MV-4-11 (cell line): ENCODE results near the gene PCDHB5.
"Not testable (repeated sequence)": the region's sequence is repeated elsewhere in the genome, so short reads cannot be mapped to it uniquely, and the experiment has no call there.

Source experiments
- DNase-seq: peaks from one replicate; lab custom pipeline; 2025; lab: John Stamatoyannopoulos, UW

The PCDHB5 gene

DNA sequence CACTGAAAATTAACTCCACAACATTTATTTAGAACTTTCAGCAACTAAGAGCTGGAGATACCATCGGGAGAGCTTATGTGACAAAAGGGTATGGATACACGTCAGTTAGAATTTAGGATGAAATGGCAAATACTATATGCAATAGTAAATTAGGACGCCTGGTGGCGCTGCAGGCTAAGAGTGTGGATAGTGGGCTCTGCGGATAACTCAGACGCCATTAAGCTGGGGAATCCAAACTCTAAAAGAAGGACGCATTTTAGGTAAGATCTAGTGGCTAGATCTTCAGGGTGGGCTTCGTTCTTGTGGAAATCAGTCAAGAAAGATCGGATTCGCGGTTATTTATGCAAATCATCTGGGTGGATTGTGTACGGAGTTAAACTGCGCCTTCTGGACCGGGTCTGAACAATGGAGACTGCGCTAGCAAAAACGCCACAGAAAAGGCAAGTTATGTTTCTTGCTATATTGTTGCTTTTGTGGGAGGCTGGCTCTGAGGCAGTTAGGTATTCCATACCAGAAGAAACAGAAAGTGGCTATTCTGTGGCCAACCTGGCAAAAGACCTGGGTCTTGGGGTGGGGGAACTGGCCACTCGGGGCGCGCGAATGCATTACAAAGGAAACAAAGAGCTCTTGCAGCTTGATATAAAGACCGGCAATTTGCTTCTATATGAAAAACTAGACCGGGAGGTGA is at the start of gene PCDHB5:
TSS of gene PCDHB5 (plus strand) at position 177 of the 688 bp plus-strand sequence. CDS start at position 406, 229 bp downstream.
- DNase-seq, result no peak

DNA sequence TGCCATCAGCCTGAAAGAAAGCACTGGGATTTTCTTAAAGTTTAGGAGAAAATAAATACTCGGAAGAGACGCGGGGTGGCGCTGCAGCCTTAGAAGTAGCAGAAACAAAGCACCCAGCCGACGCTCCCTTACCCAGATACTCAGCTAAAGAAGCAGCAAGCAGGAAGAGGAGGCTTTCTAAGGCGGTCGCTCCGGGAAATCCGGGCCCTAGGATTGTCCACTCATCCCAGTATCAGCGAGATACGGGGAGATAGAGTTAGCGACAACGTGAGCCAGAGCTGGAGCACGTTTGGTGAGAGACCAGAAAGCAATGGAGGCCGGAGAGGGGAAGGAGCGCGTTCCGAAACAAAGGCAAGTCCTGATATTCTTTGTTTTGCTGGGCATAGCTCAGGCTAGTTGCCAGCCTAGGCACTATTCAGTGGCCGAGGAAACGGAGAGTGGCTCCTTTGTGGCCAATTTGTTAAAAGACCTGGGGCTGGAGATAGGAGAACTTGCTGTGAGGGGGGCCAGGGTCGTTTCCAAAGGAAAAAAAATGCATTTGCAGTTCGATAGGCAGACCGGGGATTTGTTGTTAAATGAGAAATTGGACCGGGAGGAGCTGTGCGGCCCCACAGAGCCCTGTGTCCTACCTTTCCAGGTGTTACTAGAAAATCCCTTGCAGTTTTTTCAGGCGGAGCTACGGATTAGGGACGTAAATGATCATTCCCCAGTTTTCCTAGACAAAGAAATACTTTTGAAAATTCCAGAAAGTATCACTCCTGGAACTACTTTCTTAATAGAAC is 40.3 kb upstream of the PCDHB5 start, which contains the start of gene PCDHB2:
TSS of gene PCDHB2 (plus strand) at position 135 of the 782 bp plus-strand sequence. CDS start at position 311, 176 bp downstream.
- DNase-seq, result no peak

DNA sequence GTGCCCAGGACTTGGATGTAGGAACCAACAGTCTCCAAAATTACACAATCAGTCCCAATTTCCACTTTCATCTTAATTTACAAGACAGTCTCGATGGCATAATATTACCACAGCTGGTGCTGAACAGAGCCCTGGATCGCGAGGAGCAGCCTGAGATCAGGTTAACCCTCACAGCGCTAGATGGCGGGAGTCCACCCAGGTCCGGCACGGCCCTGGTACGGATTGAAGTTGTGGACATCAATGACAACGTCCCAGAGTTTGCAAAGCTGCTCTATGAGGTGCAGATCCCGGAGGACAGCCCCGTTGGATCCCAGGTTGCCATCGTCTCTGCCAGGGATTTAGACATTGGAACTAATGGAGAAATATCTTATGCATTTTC is 39.8 kb upstream of the PCDHB5 start:
- DNase-seq, result no peak

DNA sequence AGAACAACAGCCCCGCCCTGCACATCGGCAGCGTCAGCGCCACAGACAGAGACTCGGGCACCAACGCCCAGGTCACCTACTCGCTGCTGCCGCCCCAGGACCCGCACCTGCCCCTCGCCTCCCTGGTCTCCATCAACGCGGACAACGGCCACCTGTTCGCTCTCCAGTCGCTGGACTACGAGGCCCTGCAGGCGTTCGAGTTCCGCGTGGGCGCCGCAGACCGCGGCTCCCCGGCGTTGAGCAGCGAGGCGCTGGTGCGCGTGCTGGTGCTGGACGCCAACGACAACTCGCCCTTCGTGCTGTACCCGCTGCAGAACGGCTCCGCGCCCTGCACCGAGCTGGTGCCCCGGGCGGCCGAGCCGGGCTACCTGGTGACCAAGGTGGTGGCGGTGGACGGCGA is 38.8 kb upstream of the PCDHB5 start:
- not testable (repeated sequence) for DNase-seq

DNA sequence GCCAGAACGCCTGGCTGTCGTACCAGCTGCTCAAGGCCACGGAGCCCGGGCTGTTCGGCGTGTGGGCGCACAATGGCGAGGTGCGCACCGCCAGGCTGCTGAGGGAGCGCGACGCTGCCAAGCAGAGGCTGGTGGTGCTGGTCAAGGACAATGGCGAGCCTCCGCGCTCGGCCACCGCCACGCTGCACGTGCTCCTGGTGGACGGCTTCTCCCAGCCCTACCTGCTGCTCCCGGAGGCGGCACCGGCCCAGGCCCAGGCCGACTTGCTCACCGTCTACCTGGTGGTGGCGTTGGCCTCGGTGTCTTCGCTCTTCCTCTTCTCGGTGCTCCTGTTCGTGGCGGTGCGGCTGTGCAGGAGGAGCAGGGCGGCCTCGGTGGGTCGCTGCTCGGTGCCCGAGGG is 38.4 kb upstream of the PCDHB5 start:
- not testable (repeated sequence) for DNase-seq

DNA sequence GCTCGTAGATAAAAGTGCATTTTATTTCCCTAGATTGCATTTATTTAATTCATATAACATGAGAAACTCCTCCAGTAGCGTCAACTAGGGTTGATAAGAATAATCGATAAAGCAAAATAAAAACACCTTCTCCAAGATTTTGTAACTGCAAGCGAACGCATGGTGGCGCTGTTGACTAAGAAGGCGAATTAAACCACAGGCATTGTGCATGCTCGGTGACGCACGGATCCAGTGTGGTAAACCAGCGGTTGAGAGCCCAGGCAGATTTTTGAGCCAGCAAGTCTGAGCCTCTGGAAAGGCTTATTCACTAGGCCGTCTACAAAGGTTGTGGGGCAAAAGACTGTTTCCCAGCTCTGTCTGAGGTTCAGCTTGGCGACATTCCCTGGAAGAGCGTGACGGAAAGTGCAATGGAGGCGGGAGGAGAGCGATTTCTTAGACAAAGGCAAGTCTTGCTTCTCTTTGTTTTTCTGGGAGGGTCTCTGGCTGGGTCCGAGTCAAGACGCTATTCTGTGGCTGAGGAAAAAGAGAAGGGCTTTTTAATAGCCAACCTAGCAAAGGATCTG is 34.7 kb upstream of the PCDHB5 start, which contains the start of gene PCDHB3:
TSS of gene PCDHB3 (plus strand) at position 231 of the 563 bp plus-strand sequence. CDS start at position 408, 177 bp downstream.
- no peak for DNase-seq

DNA sequence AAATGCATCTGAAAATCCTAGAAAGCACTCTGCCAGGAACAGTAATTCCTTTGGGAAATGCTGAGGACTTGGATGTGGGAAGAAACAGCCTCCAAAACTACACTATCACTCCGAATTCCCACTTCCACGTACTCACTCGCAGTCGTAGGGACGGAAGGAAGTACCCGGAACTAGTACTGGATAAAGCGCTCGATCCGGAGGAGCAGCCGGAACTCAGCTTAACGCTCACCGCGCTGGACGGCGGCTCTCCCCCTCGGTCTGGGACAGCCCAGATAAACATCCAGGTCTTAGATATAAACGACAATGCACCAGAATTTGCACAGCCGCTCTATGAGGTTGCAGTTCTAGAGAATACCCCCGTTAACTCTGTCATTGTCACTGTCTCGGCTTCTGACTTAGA is 33.9 kb upstream of the PCDHB5 start:
- no peak for DNase-seq

DNA sequence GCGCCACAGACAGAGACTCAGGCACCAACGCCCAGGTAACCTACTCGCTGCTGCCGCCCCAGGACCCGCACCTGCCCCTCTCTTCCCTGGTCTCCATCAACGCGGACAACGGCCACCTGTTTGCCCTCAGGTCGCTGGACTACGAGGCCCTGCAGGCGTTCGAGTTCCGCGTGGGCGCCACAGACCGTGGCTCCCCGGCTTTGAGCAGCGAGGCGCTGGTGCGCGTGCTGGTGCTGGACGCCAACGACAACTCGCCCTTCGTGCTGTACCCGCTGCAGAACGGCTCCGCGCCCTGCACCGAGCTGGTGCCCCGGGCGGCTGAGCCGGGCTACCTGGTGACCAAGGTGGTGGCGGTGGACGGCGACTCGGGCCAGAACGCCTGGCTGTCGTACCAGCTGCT is 32.9 kb upstream of the PCDHB5 start:
- DNase-seq, result not testable (repeated sequence)

DNA sequence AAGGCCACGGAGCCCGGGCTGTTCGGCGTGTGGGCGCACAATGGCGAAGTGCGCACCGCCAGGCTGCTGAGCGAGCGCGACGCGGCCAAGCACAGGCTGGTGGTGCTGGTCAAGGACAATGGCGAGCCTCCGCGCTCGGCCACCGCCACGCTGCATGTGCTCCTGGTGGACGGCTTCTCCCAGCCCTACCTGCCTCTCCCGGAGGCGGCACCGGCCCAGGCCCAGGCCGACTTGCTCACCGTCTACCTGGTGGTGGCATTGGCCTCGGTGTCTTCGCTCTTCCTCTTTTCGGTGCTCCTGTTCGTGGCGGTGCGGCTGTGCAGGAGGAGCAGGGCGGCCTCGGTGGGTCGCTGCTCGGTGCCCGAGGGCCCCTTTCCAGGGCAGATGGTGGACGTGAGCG is 32.5 kb upstream of the PCDHB5 start:
- not testable (repeated sequence) for DNase-seq

DNA sequence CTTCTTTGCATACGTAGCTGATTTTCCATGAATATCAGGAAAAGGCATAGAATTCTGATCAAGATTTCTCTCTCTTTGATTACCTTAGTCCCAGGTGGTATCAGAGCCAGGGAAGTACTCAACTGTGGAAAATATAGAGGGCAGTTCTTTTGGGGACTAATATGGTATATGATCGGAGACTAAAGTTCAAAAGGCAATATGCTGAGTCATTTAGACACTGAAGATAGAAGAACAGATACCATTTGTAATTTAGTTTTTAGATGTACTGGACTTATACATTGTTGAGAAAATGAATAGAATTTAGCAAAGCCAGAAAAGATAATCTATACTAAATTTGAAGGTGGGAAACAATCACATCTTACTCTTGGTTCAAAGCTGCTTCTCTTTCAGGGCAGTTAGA is 29.7 kb upstream of the PCDHB5 start:
- DNase-seq, result no peak

DNA sequence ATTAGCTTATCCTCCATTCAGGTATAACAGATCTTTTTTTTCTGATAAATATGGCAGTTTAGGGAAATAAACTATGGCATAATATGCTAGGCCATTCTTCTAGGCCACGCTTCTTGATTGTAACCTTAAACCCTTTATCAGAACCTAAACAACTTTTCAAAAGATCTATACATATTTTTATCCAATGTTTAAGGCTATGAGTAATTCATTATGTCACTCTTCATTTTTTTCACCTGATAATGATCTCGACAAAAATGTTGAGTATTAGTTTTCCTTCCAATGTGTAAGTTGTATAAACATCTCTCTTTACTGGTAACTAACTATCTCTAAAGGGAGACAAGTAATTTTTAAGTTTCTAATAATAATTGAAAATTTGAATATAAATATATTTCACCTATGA is 15.8 kb upstream of the PCDHB5 start:
- DNase-seq, result no peak

DNA sequence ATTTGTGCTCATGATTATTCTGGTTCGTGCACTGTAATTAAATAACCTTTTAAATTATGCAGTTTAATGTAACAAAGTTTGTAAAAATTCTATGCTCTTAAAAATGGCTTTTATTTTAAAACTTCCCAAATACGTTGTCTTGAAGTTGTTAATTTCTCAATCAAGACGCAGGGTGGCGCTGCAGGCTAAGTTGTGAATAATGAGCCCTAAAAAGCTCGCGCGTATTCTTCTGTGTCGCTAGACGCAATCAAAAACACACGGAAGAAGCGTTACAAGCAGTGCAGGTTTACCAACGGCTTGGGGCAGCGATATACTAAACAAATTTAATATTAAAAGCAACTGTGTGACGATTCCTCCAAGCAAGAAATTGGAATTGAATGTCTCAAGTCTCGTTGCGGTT is 13.4 kb upstream of the PCDHB5 start, which contains the start of gene PCDHB4:
TSS of gene PCDHB4 (plus strand) at position 256 of the 400 bp plus-strand sequence. CDS start 181 bp downstream, outside the sequence.
- no peak for DNase-seq

DNA sequence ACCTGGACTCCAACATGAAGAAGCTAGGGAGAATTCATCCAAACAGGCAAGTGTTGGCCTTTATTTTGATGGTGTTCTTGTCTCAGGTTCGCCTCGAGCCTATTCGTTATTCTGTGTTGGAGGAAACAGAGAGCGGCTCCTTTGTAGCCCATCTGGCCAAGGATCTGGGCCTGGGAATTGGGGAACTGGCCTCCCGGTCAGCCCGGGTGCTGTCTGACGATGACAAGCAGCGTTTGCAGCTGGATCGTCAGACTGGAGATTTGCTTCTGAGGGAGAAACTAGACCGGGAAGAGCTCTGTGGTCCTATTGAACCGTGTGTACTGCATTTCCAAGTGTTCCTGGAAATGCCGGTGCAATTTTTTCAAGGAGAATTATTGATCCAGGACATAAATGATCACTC is 13.0 kb upstream of the PCDHB5 start:
- no peak for DNase-seq

DNA sequence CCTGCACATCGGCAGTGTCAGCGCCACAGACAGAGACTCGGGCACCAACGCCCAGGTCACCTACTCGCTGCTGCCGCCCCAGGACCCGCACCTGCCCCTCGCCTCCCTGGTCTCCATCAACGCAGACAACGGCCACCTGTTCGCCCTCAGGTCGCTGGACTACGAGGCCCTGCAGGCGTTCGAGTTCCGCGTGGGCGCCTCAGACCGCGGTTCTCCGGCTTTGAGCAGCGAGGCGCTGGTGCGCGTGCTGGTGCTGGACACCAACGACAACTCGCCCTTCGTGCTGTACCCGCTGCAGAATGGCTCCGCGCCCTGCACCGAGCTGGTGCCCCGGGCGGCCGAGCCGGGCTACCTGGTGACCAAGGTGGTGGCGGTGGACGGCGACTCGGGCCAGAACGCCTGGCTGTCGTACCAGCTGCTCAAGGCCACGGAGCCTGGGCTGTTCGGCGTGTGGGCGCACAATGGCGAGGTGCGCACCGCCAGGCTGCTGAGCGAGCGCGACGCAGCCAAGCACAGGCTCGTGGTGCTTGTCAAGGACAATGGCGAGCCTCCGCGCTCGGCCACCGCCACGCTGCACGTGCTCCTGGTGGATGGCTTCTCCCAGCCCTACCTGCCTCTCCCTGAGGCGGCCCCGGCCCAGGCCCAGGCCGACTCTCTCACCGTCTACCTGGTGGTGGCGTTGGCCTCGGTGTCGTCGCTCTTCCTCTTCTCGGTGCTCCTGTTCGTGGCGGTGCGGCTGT is 11.4 kb upstream of the PCDHB5 start:
- not testable (repeated sequence) for DNase-seq

DNA sequence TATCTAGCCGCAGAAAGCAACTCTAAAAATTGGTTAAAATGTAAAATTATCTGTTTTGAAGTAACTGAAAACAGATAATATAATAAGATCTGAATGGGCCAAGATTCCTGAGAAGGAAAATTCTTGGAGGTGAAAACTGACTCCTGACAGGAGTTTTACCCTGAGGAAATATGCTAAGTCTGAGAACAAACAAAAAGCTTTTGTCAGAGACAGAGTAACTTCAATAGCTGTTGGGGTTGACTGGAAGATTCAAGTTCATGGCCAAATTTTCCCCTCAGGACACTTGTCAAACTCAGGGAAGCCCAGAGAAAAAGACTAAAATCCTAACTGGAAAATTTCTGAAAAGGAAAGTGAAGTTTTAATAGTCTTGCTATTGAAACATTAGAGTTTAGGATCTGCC is 7.7 kb upstream of the PCDHB5 start:
- DNase-seq, result no peak

DNA sequence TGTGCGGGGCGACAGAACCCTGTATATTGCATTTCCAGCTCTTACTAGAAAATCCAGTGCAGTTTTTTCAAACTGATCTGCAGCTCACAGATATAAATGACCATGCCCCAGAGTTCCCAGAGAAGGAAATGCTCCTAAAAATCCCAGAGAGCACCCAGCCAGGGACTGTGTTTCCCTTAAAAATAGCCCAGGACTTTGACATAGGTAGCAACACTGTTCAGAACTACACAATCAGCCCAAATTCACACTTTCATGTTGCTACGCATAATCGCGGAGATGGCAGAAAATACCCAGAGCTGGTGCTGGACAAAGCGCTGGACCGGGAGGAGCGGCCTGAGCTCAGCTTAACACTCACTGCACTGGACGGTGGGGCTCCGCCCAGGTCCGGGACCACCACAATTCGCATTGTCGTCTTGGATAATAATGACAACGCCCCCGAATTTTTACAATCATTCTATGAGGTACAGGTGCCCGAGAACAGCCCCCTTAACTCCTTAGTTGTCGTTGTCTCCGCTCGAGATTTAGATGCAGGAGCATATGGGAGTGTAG is 786 bp downstream of the PCDHB5 start:
- no peak for DNase-seq

DNA sequence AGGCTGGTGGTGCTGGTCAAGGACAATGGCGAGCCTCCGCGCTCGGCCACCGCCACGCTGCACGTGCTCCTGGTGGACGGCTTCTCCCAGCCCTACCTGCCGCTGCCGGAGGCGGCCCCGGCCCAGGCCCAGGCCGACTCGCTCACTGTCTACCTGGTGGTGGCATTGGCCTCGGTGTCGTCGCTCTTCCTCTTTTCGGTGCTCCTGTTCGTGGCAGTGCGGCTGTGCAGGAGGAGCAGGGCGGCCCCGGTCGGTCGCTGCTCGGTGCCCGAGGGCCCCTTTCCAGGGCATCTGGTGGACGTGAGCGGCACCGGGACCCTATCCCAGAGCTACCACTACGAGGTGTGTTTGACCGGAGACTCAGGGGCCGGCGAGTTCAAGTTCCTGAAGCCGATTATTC is 2.3 kb downstream of the PCDHB5 start:
- DNase-seq, result not testable (repeated sequence)

DNA sequence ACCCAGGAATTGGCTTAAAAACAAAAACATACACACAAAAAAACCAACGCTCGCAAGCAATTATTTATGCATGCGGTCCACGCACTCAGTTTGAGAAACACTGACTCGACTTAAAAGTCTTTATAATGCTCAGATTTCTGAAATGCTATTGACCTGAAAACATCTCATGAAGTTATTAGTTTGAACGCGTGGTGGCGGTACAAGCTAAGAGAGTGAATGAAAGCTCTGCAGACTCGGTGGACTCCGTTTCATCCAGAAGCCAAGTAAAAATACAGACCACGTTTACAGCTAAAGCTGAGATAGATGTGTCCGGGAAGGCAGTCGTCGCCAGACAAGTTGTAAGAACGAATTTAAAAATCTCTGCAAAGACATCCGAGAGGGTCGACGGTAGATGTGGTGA is 14.8 kb downstream of the PCDHB5 start, which contains the start of gene PCDHB6:
TSS of gene PCDHB6 (plus strand) at position 246 of the 400 bp plus-strand sequence. CDS start 201 bp downstream, outside the sequence.
- DNase-seq, result peak; percentile 3

DNA sequence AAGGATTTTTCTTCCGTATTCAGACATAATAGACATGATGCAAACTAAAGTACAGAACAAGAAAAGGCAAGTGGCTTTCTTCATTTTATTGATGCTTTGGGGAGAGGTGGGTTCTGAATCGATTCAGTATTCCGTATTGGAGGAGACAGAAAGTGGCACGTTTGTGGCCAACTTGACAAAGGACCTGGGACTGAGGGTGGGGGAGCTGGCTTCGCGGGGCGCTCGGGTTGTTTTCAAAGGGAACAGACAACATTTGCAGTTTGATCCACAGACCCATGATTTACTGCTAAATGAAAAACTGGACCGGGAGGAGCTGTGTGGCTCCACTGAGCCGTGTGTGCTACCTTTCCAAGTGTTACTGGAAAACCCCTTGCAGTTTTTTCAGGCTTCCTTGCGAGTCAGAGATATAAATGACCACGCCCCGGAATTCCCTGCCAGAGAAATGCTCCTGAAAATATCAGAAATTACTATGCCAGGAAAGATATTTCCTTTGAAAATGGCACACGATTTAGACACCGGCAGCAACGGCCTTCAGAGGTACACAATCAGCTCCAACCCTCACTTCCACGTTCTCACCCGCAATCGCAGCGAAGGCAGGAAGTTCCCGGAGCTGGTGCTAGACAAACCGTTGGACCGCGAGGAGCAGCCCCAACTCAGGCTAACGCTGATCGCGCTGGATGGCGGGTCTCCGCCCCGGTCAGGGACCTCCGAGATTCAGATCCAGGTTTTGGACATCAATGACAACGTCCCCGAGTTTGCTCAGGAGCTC is 15.4 kb downstream of the PCDHB5 start:
- DNase-seq, result no peak

DNA sequence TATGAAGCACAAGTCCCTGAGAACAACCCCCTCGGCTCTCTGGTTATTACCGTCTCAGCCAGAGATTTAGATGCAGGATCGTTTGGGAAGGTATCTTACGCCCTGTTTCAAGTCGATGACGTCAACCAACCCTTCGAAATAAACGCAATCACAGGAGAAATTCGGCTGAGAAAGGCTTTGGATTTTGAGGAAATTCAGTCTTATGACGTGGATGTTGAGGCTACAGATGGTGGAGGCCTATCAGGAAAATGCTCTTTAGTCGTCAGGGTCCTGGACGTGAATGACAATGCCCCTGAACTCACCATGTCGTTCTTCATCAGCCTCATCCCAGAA is 16.0 kb downstream of the PCDHB5 start:
- DNase-seq, result no peak

DNA sequence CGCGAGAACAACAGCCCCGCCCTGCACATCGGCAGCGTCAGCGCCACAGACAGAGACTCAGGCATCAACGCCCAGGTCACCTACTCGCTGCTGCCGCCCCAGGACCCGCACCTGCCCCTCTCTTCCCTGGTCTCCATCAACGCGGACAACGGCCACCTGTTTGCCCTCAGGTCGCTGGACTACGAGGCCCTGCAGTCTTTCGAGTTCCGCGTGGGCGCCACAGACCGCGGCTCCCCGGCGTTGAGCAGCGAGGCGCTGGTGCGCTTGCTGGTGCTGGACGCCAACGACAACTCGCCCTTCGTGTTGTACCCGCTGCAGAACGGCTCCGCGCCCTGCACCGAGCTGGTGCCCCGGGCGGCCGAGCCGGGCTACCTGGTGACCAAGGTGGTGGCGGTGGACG is 16.6 kb downstream of the PCDHB5 start:
- not testable (repeated sequence) for DNase-seq
